Stimulated activated CD4-positive, alpha-beta T cell treated with anti-CD3 and anti-CD28 coated beads, Interleukin-4, amount 100 ng/mL, for 24 hours (primary cell): ENCODE data around the gene LILRA5.
"Not testable (repeated sequence)": the region's sequence is repeated elsewhere in the genome, so short reads cannot be mapped to it uniquely, and the experiment has no call there.

Source experiments
- DNase-seq: peaks from one replicate; pipeline ENCODE4 v3.0.0-alpha.2; 2020

Gene LILRA5

GRCh38 chr19:54333586-54334298 lies 20.8 kb upstream of the LILRA5 start:
- no peak for DNase-seq

- no peak for DNase-seq
Observed at GRCh38 chr19:54332149-54332548, 19.2 kb upstream of the LILRA5 start.

GRCh38 chr19:54331626-54332025 lies 18.7 kb upstream of the LILRA5 start:
- no peak for DNase-seq

- no peak for DNase-seq
Observed at GRCh38 chr19:54329476-54330165, 16.7 kb upstream of the LILRA5 start.

- DNase-seq = not testable (repeated sequence)
Observed at GRCh38 chr19:54328781-54329180, 15.8 kb upstream of the LILRA5 start.

- DNase-seq = no peak
Observed at GRCh38 chr19:54325631-54326030, 12.7 kb upstream of the LILRA5 start.

- DNase-seq = peak; percentile 61
Observed at GRCh38 chr19:54325194-54325621, 12.2 kb upstream of the LILRA5 start.

- DNase-seq = no peak
Observed at GRCh38 chr19:54324071-54324470, 11.1 kb upstream of the LILRA5 start.

GRCh38 chr19:54322934-54323333 lies 10.0 kb upstream of the LILRA5 start:
- DNase-seq = not testable (repeated sequence)

GRCh38 chr19:54322295-54322694 lies 9.3 kb upstream of the LILRA5 start:
- not testable (repeated sequence) for DNase-seq

GRCh38 chr19:54319892-54320670 lies 7.1 kb upstream of the LILRA5 start:
- DNase-seq = no peak

GRCh38 chr19:54319049-54319448 lies 6.1 kb upstream of the LILRA5 start:
- no peak for DNase-seq

- no peak for DNase-seq
Observed at GRCh38 chr19:54317965-54318240, 4.9 kb upstream of the LILRA5 start.

- DNase-seq = no peak
Observed at GRCh38 chr19:54317108-54317964, 4.4 kb upstream of the LILRA5 start.

GRCh38 chr19:54316746-54317107 lies 3.8 kb upstream of the LILRA5 start:
- no peak for DNase-seq

GRCh38 chr19:54315956-54316355 lies 3.0 kb upstream of the LILRA5 start:
- no peak for DNase-seq

GRCh38 chr19:54312011-54312410 lies 955 bp downstream of the LILRA5 start:
- no peak for DNase-seq

- no peak for DNase-seq
Observed at GRCh38 chr19:54311486-54311885, 1.5 kb downstream of the LILRA5 start.

- DNase-seq = no peak
Observed at GRCh38 chr19:54310543-54310942, 2.4 kb downstream of the LILRA5 start.

GRCh38 chr19:54309811-54310210 lies 3.2 kb downstream of the LILRA5 start:
- no peak for DNase-seq

- no peak for DNase-seq
Observed at GRCh38 chr19:54307389-54308020, 5.5 kb downstream of the LILRA5 start.

GRCh38 chr19:54305141-54305540 lies 7.8 kb downstream of the LILRA5 start:
- no peak for DNase-seq

- no peak for DNase-seq
Observed at GRCh38 chr19:54302257-54302656, 10.7 kb downstream of the LILRA5 start.
